H9 (cell line): Measurements from ENCODE around the gene GLS. TPM values are rescaled to one million over a fixed set of nuclear protein-coding genes. Genes with fewer than 3 reads are reported as not detected.

Source experiments
- DNase-seq: peaks from one replicate; pipeline ENCODE4 v3.0.0-alpha.2; 2017
- H2AFZ ChIP-seq: one replicate; pipeline ENCODE4 v1.6.1; 2013; ENCODE audit warnings: mild to moderate bottlenecking, low read length, control low read depth, moderate library complexity
- H2AK5ac ChIP-seq: 2 replicates; pipeline ENCODE4 v1.6.1; 2013; ENCODE audit warnings: low read length, control low read depth, mixed read lengths; ENCODE audit not compliant: insufficient read length
- H2BK120ac ChIP-seq: one replicate; pipeline ENCODE4 v1.6.1; 2013; ENCODE audit warnings: low read depth, mild to moderate bottlenecking, low read length, control low read depth, inconsistent platforms; ENCODE audit not compliant: poor library complexity, severe bottlenecking
- H2BK12ac ChIP-seq: 2 replicates; pipeline ENCODE4 v1.6.1; 2013; ENCODE audit warnings: low read length, control low read depth, mixed read lengths, low read depth; ENCODE audit not compliant: insufficient read length
- H2BK15ac ChIP-seq: 2 replicates; pipeline ENCODE4 v1.6.1; 2013; ENCODE audit warnings: low read depth, low read length, control low read depth
- H2BK20ac ChIP-seq: one replicate; pipeline ENCODE4 v1.6.1; 2013; ENCODE audit warnings: low read depth, mild to moderate bottlenecking, low read length, control low read depth, inconsistent platforms; ENCODE audit not compliant: poor library complexity, severe bottlenecking
- H2BK5ac ChIP-seq: 2 replicates; pipeline ENCODE4 v1.6.1; 2013; ENCODE audit warnings: low read length, control low read depth, mixed read lengths; ENCODE audit not compliant: insufficient read length
- H3K14ac ChIP-seq: 2 replicates; pipeline ENCODE4 v1.6.1; 2013; ENCODE audit warnings: low read length, control low read depth; ENCODE audit not compliant: insufficient read depth
- H3K18ac ChIP-seq: 2 replicates; pipeline ENCODE4 v1.6.1; 2013; ENCODE audit warnings: low read depth, mild to moderate bottlenecking, mixed read lengths, low read length, control low read depth; ENCODE audit not compliant: insufficient read length
- H3K23ac ChIP-seq: 2 replicates; pipeline ENCODE4 v1.6.1; 2013; ENCODE audit warnings: low read length, control low read depth, mixed read lengths, low read depth; ENCODE audit not compliant: insufficient read length
- H3K23me2 ChIP-seq: 2 replicates; pipeline ENCODE4 v1.6.1; 2013; ENCODE audit warnings: low read depth, mild to moderate bottlenecking, mixed read lengths, low read length, control low read depth; ENCODE audit not compliant: insufficient read length, poor library complexity, severe bottlenecking
- H3K27ac ChIP-seq: 2 replicates; pipeline ENCODE4 v1.5.1; 2013; ENCODE audit warnings: low read length, control low read depth, mixed read lengths, low read depth; ENCODE audit not compliant: insufficient read length
- H3K27me3 ChIP-seq: 2 replicates; pipeline ENCODE4 v1.6.1; 2013; ENCODE audit warnings: low read length, control low read depth, inconsistent platforms; ENCODE audit not compliant: insufficient read depth
- H3K4ac ChIP-seq: 2 replicates; pipeline ENCODE4 v1.6.1; 2013; ENCODE audit warnings: low read depth, mild to moderate bottlenecking, control low read depth, inconsistent platforms, low read length, moderate library complexity
- H3K4me1 ChIP-seq: 2 replicates; pipeline ENCODE4 v1.6.1; 2013; ENCODE audit warnings: low read length, control low read depth, inconsistent platforms; ENCODE audit not compliant: insufficient read depth
- H3K4me2 ChIP-seq: 2 replicates; pipeline ENCODE4 v1.6.1; 2013; ENCODE audit warnings: low read length, control low read depth, mixed read lengths; ENCODE audit not compliant: insufficient read length, insufficient read depth
- H3K56ac ChIP-seq: 2 replicates; pipeline ENCODE4 v1.6.1; 2013; ENCODE audit warnings: low read depth, mild to moderate bottlenecking, mixed read lengths, low read length, control low read depth; ENCODE audit not compliant: insufficient read length
- H3K79me1 ChIP-seq: 2 replicates; pipeline ENCODE4 v1.6.1; 2013; ENCODE audit warnings: low read depth, mild to moderate bottlenecking, moderate library complexity, low read length, control low read depth, inconsistent platforms; ENCODE audit not compliant: insufficient read depth, poor library complexity, severe bottlenecking
- H3K79me2 ChIP-seq: 2 replicates; pipeline ENCODE4 v1.6.1; 2013; ENCODE audit warnings: low read length, control low read depth, inconsistent platforms; ENCODE audit not compliant: insufficient read depth
- H3K9ac ChIP-seq: 2 replicates; pipeline ENCODE4 v1.6.1; 2013; ENCODE audit warnings: low read length, control low read depth, mixed read lengths; ENCODE audit not compliant: insufficient read length; ENCODE audit errors: extremely low read depth
- H3K9me3 ChIP-seq: one replicate; pipeline ENCODE4 v1.6.1; 2013; ENCODE audit warnings: low read depth, low read length, inconsistent platforms; ENCODE audit not compliant: control insufficient read depth
- H3T11ph ChIP-seq: one replicate; pipeline ENCODE4 v1.6.1; 2013; ENCODE audit warnings: mild to moderate bottlenecking, low read length, control low read depth, inconsistent platforms
- H4K20me1 ChIP-seq: one replicate; pipeline ENCODE4 v1.6.1; 2013; ENCODE audit not compliant: control insufficient read depth, insufficient read length, insufficient read depth
- H4K5ac ChIP-seq: 2 replicates; pipeline ENCODE4 v1.6.1; 2013; ENCODE audit warnings: low read depth, mild to moderate bottlenecking, mixed read lengths, low read length, control low read depth; ENCODE audit not compliant: insufficient read length
- H4K8ac ChIP-seq: replicated peaks from 2 replicates; pipeline ENCODE4 v1.6.1; 2013; ENCODE audit warnings: low read length, control low read depth, mixed read lengths, low read depth; ENCODE audit not compliant: insufficient read length
- H4K91ac ChIP-seq: 2 replicates; pipeline ENCODE4 v1.6.1; 2013; ENCODE audit warnings: low read depth, mild to moderate bottlenecking, moderate library complexity, mixed read lengths, low read length, control low read depth; ENCODE audit not compliant: insufficient read length
- H3K27ac Mint-ChIP-seq, 3 experiments: 2 replicates in 2 of 3; 3 replicates in 1 of 3; pipeline ENCODE4 v1.8.0; 2020 to 2021; ENCODE audit warnings: mixed read lengths in 3 of 3, mild to moderate bottlenecking in 1 of 3, moderate library complexity in 1 of 3
- H3K27me3 Mint-ChIP-seq: 2 replicates; pipeline ENCODE4 v1.8.0; 2021; ENCODE audit warnings: low read depth, mild to moderate bottlenecking, moderate library complexity, mixed read lengths
- H3K36me3 Mint-ChIP-seq, 3 experiments: 2 replicates in 2 of 3; 3 replicates in 1 of 3; pipeline ENCODE4 v1.8.0; 2020 to 2021; ENCODE audit warnings: low read depth in 3 of 3, mixed read lengths in 3 of 3; ENCODE audit not compliant: insufficient read depth in 1 of 3
- H3K4me1 Mint-ChIP-seq, 2 experiments: 2 replicates each; pipeline ENCODE4 v1.8.0; 2020; ENCODE audit warnings: mixed read lengths in 2 of 2
- H3K4me3 Mint-ChIP-seq, 2 experiments: 2 replicates in 1 of 2; 3 replicates in 1 of 2; pipeline ENCODE4 v1.8.0; 2020 to 2021; ENCODE audit warnings: mild to moderate bottlenecking in 2 of 2, mixed read lengths in 2 of 2, moderate library complexity in 1 of 2
- H3K9me3 Mint-ChIP-seq, 2 experiments: 2 replicates in 1 of 2; 3 replicates in 1 of 2; pipeline ENCODE4 v1.8.0; 2020; ENCODE audit warnings: mild to moderate bottlenecking in 2 of 2, mixed read lengths in 2 of 2, moderate library complexity in 1 of 2
- CTCF ChIP-seq: fragments of 200-600 bp; sonication (generic); conservative IDR thresholded peaks from 3 replicates; pipeline ENCODE4 v1.8.0; 2021; ENCODE audit warnings: antibody characterized with exemption, mild to moderate bottlenecking
- WGBS: extraction: QIAGEN DNeasy Blood & Tissue Kit; methylation state at CpG from one replicate; pipeline ENCODE4 v1.1.7; 2013; ENCODE audit warnings: missing lambda C conversion rate, low lambda C conversion rate, mixed read lengths; ENCODE audit not compliant: insufficient read length; ENCODE audit errors: extremely low coverage; 5-methylcytosine and 5-hydroxymethylcytosine counted together
- total RNA-seq: library from RNA; stranded (reverse); gene quantifications from 2 replicates; pipeline ENCODE4 v1.2.1, GENCODE V29; 2021

The GLS gene
- total RNA-seq, 1 experiment from 2014 or later: 69.3 TPM

GRCh38 chr2:190920085-190920484, 39.5 kb downstream of the GLS start:
- Histone ChIP-seq H3K23ac (no peak overlapping the region), H3K27me3 (no peaks in the 10 kb centered on the region), H3K79me2 (no peaks in the 10 kb centered on the region), H3K14ac (no peak overlapping the region), H4K91ac (no peak overlapping the region), H2AFZ (no peak overlapping the region), H3T11ph (no peak overlapping the region), H3K27ac (no peak overlapping the region), H4K8ac (no peak overlapping the region), H3K18ac (no peak overlapping the region), H3K4me2 (no peak overlapping the region), H3K4me1 (no peaks in the 10 kb centered on the region), H2BK20ac (no peak overlapping the region), H2AK5ac (no peak overlapping the region), H3K79me1 (no peaks in the 10 kb centered on the region), H2BK5ac (no peak overlapping the region), H2BK120ac (no peak overlapping the region), H4K5ac (no peak overlapping the region), H2BK12ac (no peak overlapping the region), H4K20me1 (no peaks in the 10 kb centered on the region), H3K9me3 (no peaks in the 10 kb centered on the region), H3K4ac (no peak overlapping the region), H3K23me2 (no peaks in the 10 kb centered on the region), H3K9ac (no peak overlapping the region), H3K56ac (no peak overlapping the region), H2BK15ac (no peak overlapping the region)
- no peak overlapping the region for H3K4me3 Mint-ChIP-seq
- H3K27me3 Mint-ChIP-seq: no peaks in the 10 kb centered on the region
- WGBS: no CpG with 5 or more reads among the region's 3 CpGs
- no peaks in the 10 kb centered on the region for H3K9me3 Mint-ChIP-seq
- 0 out of 4 replicates have a peak, but pooled peaks cover 0 to under 1% of the 10 kb centered on the region in 2 experiments for H3K4me1 Mint-ChIP-seq
- DNase-seq: no peak
- no peak overlapping the region for H3K27ac Mint-ChIP-seq
- H3K36me3 Mint-ChIP-seq: peaks cover 29 to 48% (median 45%) of the 10 kb centered on the region in 3 experiments
- no peak for TF ChIP-seq CTCF
